Measurements from ENCODE around the gene GET4.
"Not testable (repeated sequence)": the region's sequence is repeated elsewhere in the genome, so short reads cannot be mapped to it uniquely, and the experiment has no call there.

GET4 gene

GRCh38 chr7:872685-873084 is 3.7 kb upstream of the GET4 start:
- DNase-seq, result not testable (repeated sequence)

GRCh38 chr7:873367-874002 is 2.9 kb upstream of the GET4 start:
- peak; percentile 70 for DNase-seq

- DNase-seq, result no peak
Observed at GRCh38 chr7:874031-874749, 2.2 kb upstream of the GET4 start.

GRCh38 chr7:875051-875450 is 1.3 kb upstream of the GET4 start:
- DNase-seq, result no peak

GRCh38 chr7:875476-876076 is 778 bp upstream of the GET4 start:
- DNase-seq, result no peak

GRCh38 chr7:876972-877311 is 588 bp downstream of the GET4 start:
- no peak for DNase-seq

- DNase-seq, result no peak
Observed at GRCh38 chr7:877312-878232, 1.2 kb downstream of the GET4 start.

- no peak for DNase-seq
Observed at GRCh38 chr7:879093-879492, 2.7 kb downstream of the GET4 start.

GRCh38 chr7:879706-880105 is 3.4 kb downstream of the GET4 start:
- DNase-seq, result no peak

GRCh38 chr7:880450-880849 is 4.1 kb downstream of the GET4 start:
- DNase-seq, result no peak

GRCh38 chr7:881441-882234 is 5.3 kb downstream of the GET4 start:
- DNase-seq, result no peak

GRCh38 chr7:882336-883035 is 6.1 kb downstream of the GET4 start:
- DNase-seq, result no peak

- no peak for DNase-seq
Observed at GRCh38 chr7:883055-884021, 7.0 kb downstream of the GET4 start.

GRCh38 chr7:884191-885003 is 8.0 kb downstream of the GET4 start:
- no peak for DNase-seq

GRCh38 chr7:885261-885892 is 9.0 kb downstream of the GET4 start:
- DNase-seq, result no peak

- DNase-seq, result no peak
Observed at GRCh38 chr7:885893-886625, 9.7 kb downstream of the GET4 start.

- DNase-seq, result no peak
Observed at GRCh38 chr7:886626-887487, 10.5 kb downstream of the GET4 start.

GRCh38 chr7:887488-887820 is 11.1 kb downstream of the GET4 start:
- DNase-seq, result no peak
